ENCODE measurements around the gene PSMF1.

Gene PSMF1

GRCh38 chr20:1118336-1119127, at the start of gene PSMF1:
Gene PSMF1, plus strand, starts transcription at chr20:1118602. Its CDS starts 172 bp downstream, at chr20:1118774.
- DNase-seq (ENCODE audit: low read depth, low spot score), result peak; percentile 93

GRCh38 chr20:1072258-1072657, 46.1 kb upstream of the PSMF1 start:
- no peak for DNase-seq (ENCODE audit: low read depth, low spot score)

DNA sequence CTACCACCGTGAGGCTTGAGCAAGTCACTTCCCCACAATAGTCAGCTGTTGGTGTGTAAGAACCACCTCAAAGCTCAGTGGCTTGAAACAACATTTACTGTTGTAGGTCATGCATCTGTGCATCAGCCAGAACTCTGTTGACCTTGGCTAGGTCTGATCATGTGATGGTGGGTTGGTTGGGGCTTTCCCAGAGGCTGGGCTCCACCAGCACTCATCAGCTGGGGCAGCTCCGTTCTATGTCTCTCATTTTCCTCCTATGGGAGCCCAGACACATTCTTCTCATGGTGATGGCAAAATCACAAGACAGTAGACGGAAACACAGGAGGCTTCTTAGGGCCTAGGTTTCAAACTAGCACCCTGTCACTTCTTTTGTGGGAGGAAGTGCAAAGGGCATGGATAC, 42.8 kb upstream of the PSMF1 start:
- DNase-seq (ENCODE audit: low read depth, low spot score), result no peak

DNA sequence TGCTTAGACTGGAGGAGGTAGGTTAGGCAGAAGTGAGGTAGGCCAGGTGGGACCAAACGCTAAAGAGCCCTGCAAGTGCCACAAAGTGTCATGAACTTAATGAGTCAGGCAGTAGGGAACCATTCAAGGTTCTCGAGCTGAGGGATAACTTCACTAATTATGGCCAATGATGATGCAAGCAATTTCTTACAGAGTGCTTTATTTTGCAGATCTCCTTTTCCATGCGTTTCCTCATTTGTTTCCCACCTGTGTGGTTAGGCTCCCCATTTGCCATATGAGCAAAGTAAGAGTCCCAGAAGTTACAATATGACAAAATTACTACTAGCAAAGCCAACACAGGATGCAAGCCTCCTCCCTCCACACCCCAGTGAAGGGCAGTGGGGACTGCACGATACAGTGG, 36.5 kb upstream of the PSMF1 start:
- no peak for DNase-seq (ENCODE audit: low read depth, low spot score)

DNA sequence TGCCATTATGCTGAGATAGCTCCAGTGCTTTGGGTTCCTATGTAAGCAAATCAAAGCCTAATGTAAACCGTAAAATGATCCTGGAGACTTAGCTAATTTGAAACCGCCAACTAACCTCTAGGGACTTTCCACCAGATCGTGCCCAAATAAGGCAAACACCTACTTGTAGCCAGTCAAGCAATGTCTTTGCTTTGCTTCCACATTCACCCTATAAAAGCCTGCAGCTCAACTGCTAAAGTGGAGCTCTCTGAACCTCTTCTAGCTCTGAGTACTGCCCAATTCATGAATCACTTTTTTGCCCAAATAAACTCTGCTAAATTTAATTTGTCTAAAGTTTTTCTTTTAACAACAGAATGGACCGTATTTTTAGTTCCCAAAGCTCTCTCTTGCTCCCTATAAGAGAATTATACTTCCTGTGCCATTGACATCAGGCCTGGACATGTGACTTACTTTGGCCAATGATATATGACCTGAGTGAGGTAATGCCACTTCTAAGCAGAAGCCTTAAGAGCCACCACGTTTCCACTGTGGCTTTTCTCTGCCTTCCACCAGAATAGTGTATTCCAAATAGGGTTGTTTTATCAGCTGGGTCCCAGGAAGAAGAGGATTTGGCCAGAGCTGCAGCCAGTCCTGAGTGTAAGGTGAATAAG, 34.8 kb upstream of the PSMF1 start:
- no peak for DNase-seq (ENCODE audit: low read depth, low spot score)

DNA sequence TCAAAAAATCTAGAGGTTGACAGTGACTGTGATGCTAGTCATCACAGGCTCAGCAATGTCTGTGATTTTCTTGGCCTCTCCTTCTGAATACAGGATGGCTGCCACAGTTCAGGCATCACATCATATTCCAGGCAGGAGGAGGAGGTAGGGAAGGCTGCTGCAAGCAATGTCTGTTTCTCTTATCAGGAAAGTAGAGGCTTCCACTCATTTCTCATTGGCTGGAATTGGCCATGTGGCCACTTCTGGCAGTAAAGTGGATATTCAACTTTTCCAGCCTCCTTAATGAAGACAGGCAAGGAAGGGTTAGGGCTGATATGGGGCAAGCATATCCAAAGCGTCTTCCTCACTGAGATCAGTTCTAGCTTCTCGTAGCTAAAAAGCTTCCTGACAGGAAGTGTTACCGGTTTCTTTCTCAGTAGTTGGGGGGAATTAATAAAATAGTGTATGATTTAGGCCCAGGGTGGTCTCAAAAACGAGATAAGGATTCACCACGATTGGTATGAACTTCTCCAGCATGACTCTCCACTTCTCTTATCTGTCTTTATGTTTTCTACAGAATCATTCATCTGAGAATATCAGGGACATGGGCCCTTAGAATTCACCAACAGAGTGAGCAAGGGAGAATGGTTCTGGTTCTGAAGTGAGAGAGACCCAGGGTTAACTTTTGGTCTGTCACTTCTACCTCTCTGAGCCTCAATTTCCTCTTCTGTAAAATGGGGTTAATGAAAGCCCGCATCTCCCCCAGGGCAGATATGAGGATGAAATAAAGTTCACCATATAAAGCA, 32.7 kb upstream of the PSMF1 start:
- no peak for DNase-seq (ENCODE audit: low read depth, low spot score)

DNA sequence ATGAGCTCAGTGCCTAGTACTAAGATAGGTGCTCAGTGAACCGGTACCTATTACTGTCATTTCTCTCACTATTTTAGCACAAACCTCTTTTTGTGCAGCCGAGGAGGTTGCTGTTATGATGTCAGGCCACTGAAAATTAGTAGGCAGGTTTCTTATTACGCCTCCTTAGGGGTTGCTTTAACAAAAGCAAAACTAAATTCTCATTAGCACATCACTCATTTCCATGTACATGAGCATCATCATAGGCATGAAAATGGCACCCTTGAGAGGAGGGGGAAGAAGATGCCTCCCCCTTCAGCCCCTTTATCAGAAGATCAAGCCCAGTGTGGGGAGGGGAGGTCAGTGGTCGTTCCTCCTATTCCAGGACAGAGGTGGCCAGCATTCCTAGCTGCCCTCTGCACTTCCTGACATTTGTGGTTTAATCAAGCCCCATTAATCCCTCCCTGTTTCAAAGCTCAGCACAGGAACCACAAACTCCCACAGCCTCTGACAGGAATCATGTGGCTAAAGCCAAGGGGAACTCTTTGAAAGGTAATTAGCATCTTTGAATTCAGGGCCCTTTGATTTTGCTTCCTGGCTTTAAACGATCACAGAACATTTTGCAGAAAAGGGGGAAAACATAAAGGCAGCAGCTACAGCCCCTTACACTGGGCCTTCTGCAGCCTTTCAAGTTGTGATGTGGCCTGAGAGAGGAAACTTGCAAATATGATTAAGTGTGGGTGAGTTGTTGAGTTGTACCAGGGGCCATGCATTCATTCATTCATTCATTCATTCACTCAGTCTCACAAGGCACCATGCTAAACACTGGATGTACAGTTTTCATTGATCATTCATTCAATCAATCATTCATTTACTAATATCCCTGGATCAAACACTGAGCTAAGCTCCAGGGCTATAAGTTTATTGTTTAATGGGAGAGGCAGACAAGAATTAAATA, 31.9 kb upstream of the PSMF1 start:
- DNase-seq (ENCODE audit: low read depth, low spot score), result no peak

GRCh38 chr20:1087311-1087905, 31.0 kb upstream of the PSMF1 start:
- DNase-seq (ENCODE audit: low read depth, low spot score), result no peak

DNA sequence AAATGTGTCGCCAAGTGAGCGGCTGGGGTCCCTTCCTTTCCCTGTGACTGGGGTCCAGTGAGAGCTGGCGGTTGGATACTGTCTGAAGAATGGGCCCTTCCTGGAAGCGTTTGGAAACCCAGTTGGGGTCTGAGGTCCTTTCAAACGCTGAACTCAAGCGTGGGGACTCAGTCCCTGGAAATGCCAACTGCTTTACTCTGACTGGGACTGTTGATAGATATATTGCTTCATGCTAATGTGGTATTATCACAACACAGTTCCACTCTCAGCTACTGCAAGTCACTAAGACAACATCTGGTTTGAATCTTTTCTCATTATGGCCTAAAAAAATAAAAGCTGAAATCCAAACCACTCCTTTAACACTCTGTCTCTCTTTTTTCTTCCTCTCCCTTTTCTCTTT, 23.7 kb upstream of the PSMF1 start:
- no peak for DNase-seq (ENCODE audit: low read depth, low spot score)

DNA sequence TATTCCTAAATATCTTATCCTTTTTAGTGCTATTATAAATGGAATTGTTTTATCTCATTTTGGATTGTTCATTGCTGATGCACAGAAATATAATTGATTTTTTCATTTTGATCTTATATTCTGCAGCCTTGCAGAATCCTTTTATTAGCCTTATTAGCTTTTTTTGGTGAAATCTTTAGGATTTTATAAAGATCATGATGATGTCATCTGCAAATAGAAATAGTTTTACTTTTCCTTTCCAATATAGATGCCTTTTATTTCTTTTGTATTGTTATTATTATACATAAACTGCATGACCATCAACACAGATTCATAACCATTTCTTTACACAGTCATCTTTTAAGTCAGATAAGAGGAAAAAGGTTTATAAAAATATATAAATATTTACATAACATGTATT, 16.9 kb upstream of the PSMF1 start:
- DNase-seq (ENCODE audit: low read depth, low spot score), result no peak

GRCh38 chr20:1102016-1102415, 16.4 kb upstream of the PSMF1 start:
- DNase-seq (ENCODE audit: low read depth, low spot score), result no peak

DNA sequence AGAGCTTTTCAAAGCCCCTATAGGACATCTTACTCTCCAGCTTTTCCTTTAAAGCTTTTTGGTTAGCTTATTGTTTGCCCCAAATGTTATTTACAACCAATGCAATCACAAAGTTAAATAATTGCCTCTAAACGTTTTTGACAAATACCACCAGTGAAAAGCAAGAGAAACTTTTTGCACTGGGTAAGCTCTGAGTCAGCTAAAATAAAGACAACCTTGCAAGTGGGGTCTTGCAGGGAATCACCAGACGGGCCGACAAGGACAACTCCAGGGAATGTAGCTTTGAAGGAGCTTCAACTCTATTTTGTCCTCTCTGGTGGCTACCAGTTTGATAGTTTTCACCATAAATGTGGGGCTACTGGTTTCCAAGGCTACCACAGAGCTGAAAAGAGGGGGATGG, 14.7 kb upstream of the PSMF1 start:
- DNase-seq (ENCODE audit: low read depth, low spot score), result no peak

GRCh38 chr20:1105599-1106194, 12.7 kb upstream of the PSMF1 start:
- no peak for DNase-seq (ENCODE audit: low read depth, low spot score)

GRCh38 chr20:1107176-1107575, 11.2 kb upstream of the PSMF1 start:
- no peak for DNase-seq (ENCODE audit: low read depth, low spot score)

DNA sequence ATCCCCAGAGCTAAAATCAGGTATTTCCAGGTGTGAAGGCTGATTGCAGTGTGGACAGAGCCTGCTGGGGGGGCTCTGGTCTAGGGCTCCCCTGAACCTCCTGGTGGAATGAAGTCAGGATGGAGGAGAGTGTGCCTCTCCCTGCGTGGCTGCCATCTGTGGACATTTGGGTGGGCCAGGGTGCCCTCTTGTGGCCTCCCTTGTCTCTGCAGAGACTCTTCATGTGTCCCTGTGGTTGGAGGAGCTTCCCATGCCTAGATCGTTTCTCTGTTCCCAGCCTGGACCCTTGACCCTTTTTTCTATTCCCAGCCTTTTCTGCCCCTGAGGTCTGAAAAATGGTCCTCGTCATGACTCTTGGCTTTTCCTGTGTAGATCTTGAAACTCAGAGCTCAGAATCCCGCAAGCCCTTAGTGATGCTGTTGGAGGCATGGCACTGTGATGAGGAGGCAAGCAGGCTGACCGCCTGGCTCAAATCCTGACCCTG, 9.9 kb upstream of the PSMF1 start:
- peak; percentile 27 for DNase-seq (ENCODE audit: low read depth, low spot score)

GRCh38 chr20:1112908-1113307, 5.5 kb upstream of the PSMF1 start:
- no peak for DNase-seq (ENCODE audit: low read depth, low spot score)

- no peak for DNase-seq (ENCODE audit: low read depth, low spot score)
These were observed 432 bp upstream of the PSMF1 start for GRCh38 chr20:1118004-1118335.

DNA sequence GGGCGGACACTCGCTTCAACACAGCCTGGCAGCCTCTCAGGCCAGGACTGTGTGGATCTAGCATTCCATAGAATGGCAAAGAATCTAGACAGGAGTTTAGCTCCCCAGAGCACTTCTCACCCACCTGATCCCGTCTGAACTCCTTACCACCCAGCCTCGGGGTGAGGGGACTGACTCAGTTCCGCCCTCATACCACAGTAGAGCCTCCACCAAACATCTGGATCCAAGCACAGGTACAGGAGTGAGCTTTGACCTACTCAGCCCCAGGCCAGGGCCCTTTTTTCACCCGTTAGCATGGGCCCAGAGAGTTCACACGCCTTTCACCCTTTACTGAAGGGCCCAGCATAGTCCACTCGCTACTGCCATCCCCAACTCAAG, 715 bp downstream of the PSMF1 start:
- no peak for DNase-seq (ENCODE audit: low read depth, low spot score)

GRCh38 chr20:1119524-1119923, 1.1 kb downstream of the PSMF1 start:
- DNase-seq (ENCODE audit: low read depth, low spot score), result no peak

- DNase-seq (ENCODE audit: low read depth, low spot score), result no peak
These were observed 3.0 kb downstream of the PSMF1 start for GRCh38 chr20:1121429-1121828.
